GF-D8 (cell line): ENCODE measurements around the gene FAM107B.
"Not testable (repeated sequence)": the region's sequence is repeated elsewhere in the genome, so short reads cannot be mapped to it uniquely, and the experiment has no call there.

Experiments used
- DNase-seq: peaks from one replicate; lab custom pipeline; 2025; lab: John Stamatoyannopoulos, UW

The FAM107B gene

GRCh38 chr10:14692344-14693076 is 82.2 kb downstream of the FAM107B start:
- DNase-seq, result no peak

GRCh38 chr10:14691359-14691758 is 83.3 kb downstream of the FAM107B start:
- DNase-seq, result no peak

- peak; percentile 17 for DNase-seq
These were observed 86.1 kb downstream of the FAM107B start for GRCh38 chr10:14688606-14689005.

GRCh38 chr10:14688189-14688588 is 86.5 kb downstream of the FAM107B start:
- DNase-seq, result not testable (repeated sequence)

GRCh38 chr10:14687340-14687739 is 87.4 kb downstream of the FAM107B start:
- no peak for DNase-seq

GRCh38 chr10:14686356-14686755 is 88.3 kb downstream of the FAM107B start:
- no peak for DNase-seq

- no peak for DNase-seq
These were observed 90.3 kb downstream of the FAM107B start for GRCh38 chr10:14684354-14684753.

- DNase-seq, result no peak
These were observed 91.4 kb downstream of the FAM107B start for GRCh38 chr10:14683256-14683655.

GRCh38 chr10:14681802-14682201 is 92.9 kb downstream of the FAM107B start:
- DNase-seq, result no peak

GRCh38 chr10:14681305-14681704 is 93.4 kb downstream of the FAM107B start:
- DNase-seq, result no peak

- no peak for DNase-seq
These were observed 96.1 kb downstream of the FAM107B start for GRCh38 chr10:14678637-14679036.

GRCh38 chr10:14676732-14677131 is 98.0 kb downstream of the FAM107B start:
- no peak for DNase-seq

- no peak for DNase-seq
These were observed 100.2 kb downstream of the FAM107B start for GRCh38 chr10:14674376-14675050.

- DNase-seq, result no peak
These were observed 101.4 kb downstream of the FAM107B start for GRCh38 chr10:14673189-14673861.

GRCh38 chr10:14671386-14671831 is 103.3 kb downstream of the FAM107B start:
- DNase-seq, result no peak

- no peak for DNase-seq
These were observed 104.0 kb downstream of the FAM107B start for GRCh38 chr10:14670551-14671240.

- DNase-seq, result no peak
These were observed 105.1 kb downstream of the FAM107B start for GRCh38 chr10:14669576-14669975.

- DNase-seq, result no peak
These were observed 106.9 kb downstream of the FAM107B start for GRCh38 chr10:14667781-14668180.

- no peak for DNase-seq
These were observed 107.4 kb downstream of the FAM107B start for GRCh38 chr10:14667280-14667679.

- no peak for DNase-seq
These were observed 108.5 kb downstream of the FAM107B start for GRCh38 chr10:14665865-14666857.

GRCh38 chr10:14665304-14665703 is 109.4 kb downstream of the FAM107B start:
- DNase-seq, result no peak
